Measurements from ENCODE around the gene CEP41.

CEP41 gene

GRCh38 chr7:130425796-130426195, 15.0 kb downstream of the CEP41 start:
- TF ChIP-seq ISL1 (CRISPR knock-in tag; IDR thresholded peaks at IDR 0.05) (no peak), RARB (CRISPR knock-in tag; IDR thresholded peaks at IDR 0.05) (no peak), TCF4 (CRISPR knock-in tag; IDR thresholded peaks at IDR 0.05; ENCODE audit: borderline replicate concordance) (no peak), ZFP3 (CRISPR knock-in tag; IDR thresholded peaks at IDR 0.05) (no peak), ZC3H10 (CRISPR knock-in tag; IDR thresholded peaks at IDR 0.05) (no peak), ESRRG (CRISPR knock-in tag; IDR thresholded peaks at IDR 0.05) (no peak), PPARA (CRISPR knock-in tag; IDR thresholded peaks at IDR 0.05; ENCODE audit: borderline replicate concordance) (no peak), GLIS3 (CRISPR knock-in tag; IDR thresholded peaks at IDR 0.05) (no peak), ZNF70 (CRISPR knock-in tag; IDR thresholded peaks at IDR 0.05) (no peak), SNAI2 (CRISPR knock-in tag; IDR thresholded peaks at IDR 0.05) (no peak), ZNF565 (CRISPR knock-in tag; conservative IDR thresholded peaks at IDR 0.05; ENCODE audit: low read depth) (no peak), CSDC2 (CRISPR knock-in tag; IDR thresholded peaks at IDR 0.05) (no peak)
- TF ChIP-seq, protein P1, sequence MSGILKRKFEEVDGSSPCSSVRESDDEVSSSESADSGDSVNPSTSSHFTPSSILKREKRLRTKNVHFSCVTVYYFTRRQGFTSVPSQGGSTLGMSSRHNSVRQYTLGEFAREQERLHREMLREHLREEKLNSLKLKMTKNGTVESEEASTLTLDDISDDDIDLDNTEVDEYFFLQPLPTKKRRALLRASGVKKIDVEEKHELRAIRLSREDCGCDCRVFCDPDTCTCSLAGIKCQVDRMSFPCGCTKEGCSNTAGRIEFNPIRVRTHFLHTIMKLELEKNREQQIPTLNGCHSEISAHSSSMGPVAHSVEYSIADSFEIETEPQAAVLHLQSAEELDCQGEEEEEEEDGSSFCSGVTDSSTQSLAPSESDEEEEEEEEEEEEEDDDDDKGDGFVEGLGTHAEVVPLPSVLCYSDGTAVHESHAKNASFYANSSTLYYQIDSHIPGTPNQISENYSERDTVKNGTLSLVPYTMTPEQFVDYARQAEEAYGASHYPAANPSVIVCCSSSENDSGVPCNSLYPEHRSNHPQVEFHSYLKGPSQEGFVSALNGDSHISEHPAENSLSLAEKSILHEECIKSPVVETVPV (CRISPR knock-in tag; IDR thresholded peaks at IDR 0.05), result no peak
- TF ChIP-seq, protein P2, sequence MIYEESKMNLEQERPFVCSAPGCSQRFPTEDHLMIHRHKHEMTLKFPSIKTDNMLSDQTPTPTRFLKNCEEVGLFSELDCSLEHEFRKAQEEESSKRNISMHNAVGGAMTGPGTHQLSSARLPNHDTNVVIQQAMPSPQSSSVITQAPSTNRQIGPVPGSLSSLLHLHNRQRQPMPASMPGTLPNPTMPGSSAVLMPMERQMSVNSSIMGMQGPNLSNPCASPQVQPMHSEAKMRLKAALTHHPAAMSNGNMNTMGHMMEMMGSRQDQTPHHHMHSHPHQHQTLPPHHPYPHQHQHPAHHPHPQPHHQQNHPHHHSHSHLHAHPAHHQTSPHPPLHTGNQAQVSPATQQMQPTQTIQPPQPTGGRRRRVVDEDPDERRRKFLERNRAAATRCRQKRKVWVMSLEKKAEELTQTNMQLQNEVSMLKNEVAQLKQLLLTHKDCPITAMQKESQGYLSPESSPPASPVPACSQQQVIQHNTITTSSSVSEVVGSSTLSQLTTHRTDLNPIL (CRISPR knock-in tag; IDR thresholded peaks at IDR 0.05; ENCODE audit: low read depth), result no peak
- TF ChIP-seq, protein P3, sequence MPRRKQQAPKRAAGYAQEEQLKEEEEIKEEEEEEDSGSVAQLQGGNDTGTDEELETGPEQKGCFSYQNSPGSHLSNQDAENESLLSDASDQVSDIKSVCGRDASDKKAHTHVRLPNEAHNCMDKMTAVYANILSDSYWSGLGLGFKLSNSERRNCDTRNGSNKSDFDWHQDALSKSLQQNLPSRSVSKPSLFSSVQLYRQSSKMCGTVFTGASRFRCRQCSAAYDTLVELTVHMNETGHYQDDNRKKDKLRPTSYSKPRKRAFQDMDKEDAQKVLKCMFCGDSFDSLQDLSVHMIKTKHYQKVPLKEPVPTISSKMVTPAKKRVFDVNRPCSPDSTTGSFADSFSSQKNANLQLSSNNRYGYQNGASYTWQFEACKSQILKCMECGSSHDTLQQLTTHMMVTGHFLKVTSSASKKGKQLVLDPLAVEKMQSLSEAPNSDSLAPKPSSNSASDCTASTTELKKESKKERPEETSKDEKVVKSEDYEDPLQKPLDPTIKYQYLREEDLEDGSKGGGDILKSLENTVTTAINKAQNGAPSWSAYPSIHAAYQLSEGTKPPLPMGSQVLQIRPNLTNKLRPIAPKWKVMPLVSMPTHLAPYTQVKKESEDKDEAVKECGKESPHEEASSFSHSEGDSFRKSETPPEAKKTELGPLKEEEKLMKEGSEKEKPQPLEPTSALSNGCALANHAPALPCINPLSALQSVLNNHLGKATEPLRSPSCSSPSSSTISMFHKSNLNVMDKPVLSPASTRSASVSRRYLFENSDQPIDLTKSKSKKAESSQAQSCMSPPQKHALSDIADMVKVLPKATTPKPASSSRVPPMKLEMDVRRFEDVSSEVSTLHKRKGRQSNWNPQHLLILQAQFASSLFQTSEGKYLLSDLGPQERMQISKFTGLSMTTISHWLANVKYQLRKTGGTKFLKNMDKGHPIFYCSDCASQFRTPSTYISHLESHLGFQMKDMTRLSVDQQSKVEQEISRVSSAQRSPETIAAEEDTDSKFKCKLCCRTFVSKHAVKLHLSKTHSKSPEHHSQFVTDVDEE (CRISPR knock-in tag; IDR thresholded peaks at IDR 0.05), result no peak
- TF ChIP-seq, protein P4, sequence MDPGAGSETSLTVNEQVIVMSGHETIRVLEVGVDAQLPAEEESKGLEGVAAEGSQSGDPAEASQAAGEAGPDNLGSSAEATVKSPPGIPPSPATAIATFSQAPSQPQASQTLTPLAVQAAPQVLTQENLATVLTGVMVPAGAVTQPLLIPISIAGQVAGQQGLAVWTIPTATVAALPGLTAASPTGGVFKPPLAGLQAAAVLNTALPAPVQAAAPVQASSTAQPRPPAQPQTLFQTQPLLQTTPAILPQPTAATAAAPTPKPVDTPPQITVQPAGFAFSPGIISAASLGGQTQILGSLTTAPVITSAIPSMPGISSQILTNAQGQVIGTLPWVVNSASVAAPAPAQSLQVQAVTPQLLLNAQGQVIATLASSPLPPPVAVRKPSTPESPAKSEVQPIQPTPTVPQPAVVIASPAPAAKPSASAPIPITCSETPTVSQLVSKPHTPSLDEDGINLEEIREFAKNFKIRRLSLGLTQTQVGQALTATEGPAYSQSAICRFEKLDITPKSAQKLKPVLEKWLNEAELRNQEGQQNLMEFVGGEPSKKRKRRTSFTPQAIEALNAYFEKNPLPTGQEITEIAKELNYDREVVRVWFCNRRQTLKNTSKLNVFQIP (CRISPR knock-in tag; IDR thresholded peaks at IDR 0.05; ENCODE audit: borderline replicate concordance, low read depth), result no peak
- TF ChIP-seq, protein P5, sequence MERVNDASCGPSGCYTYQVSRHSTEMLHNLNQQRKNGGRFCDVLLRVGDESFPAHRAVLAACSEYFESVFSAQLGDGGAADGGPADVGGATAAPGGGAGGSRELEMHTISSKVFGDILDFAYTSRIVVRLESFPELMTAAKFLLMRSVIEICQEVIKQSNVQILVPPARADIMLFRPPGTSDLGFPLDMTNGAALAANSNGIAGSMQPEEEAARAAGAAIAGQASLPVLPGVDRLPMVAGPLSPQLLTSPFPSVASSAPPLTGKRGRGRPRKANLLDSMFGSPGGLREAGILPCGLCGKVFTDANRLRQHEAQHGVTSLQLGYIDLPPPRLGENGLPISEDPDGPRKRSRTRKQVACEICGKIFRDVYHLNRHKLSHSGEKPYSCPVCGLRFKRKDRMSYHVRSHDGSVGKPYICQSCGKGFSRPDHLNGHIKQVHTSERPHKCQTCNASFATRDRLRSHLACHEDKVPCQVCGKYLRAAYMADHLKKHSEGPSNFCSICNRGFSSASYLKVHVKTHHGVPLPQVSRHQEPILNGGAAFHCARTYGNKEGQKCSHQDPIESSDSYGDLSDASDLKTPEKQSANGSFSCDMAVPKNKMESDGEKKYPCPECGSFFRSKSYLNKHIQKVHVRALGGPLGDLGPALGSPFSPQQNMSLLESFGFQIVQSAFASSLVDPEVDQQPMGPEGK (CRISPR knock-in tag; IDR thresholded peaks at IDR 0.05; ENCODE audit: borderline replicate concordance), result no peak
- no peak for ATAC-seq

DNA sequence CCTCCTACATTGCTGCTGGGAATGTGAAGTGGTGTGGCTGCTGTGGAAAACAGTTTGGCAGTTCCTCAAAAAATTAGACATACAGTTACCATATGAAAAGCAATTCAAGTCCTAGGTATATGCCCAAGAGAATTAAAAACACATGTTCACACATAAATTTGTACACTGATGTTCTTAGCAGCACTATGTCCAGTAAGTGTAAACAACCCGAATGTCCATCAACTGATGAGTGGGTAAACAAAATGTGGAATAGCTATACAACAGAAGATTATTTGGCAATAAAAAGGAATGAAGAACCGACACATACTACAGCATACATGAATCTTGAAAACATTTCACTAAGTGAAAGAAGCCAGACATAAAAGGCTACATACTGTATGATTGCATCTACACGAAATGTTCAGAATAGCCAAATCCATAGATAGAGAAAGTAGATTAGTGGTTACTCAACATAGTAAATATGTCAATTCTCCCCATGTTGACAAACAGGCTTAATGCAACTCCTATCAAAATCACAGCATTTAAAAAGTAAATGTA, 17.2 kb downstream of the CEP41 start:
- no peak for TF ChIP-seq ESRRG (CRISPR knock-in tag; IDR thresholded peaks at IDR 0.05)
- TF ChIP-seq SNAI2 (CRISPR knock-in tag; IDR thresholded peaks at IDR 0.05), result no peak
- TF ChIP-seq TCF4 (CRISPR knock-in tag; IDR thresholded peaks at IDR 0.05; ENCODE audit: borderline replicate concordance), result no peak
- TF ChIP-seq, protein P5 (CRISPR knock-in tag; IDR thresholded peaks at IDR 0.05; ENCODE audit: borderline replicate concordance), result no peak
- TF ChIP-seq, protein P3 (CRISPR knock-in tag; IDR thresholded peaks at IDR 0.05), result no peak
- no peak for TF ChIP-seq BACH2 (CRISPR knock-in tag; IDR thresholded peaks at IDR 0.05; ENCODE audit: borderline replicate concordance)
- TF ChIP-seq GLIS3 (CRISPR knock-in tag; IDR thresholded peaks at IDR 0.05), result no peak
- TF ChIP-seq ZFP3 (CRISPR knock-in tag; IDR thresholded peaks at IDR 0.05), result no peak
- TF ChIP-seq, protein P1 (CRISPR knock-in tag; IDR thresholded peaks at IDR 0.05), result no peak
- TF ChIP-seq, protein P2 (CRISPR knock-in tag; IDR thresholded peaks at IDR 0.05; ENCODE audit: low read depth), result no peak
- TF ChIP-seq ZC3H10 (CRISPR knock-in tag; IDR thresholded peaks at IDR 0.05), result no peak
- no peak for TF ChIP-seq ZFP30 (CRISPR knock-in tag; IDR thresholded peaks at IDR 0.05)
- no peak for TF ChIP-seq RARB (CRISPR knock-in tag; IDR thresholded peaks at IDR 0.05)
- TF ChIP-seq PPARA (CRISPR knock-in tag; IDR thresholded peaks at IDR 0.05; ENCODE audit: borderline replicate concordance), result no peak
- no peak for ATAC-seq

All from SK-N-SH treated with all-trans-retinoic acid at 6 μM for 48 hours (cell line).